Mammary epithelial cell (primary cell): ENCODE measurements around the gene MTFR2.

Experiments
- EZH2 ChIP-seq: IDR thresholded peaks from 2 replicates; pipeline ENCODE4 v1.6.1; 2012; ENCODE audit warnings: low read length, inconsistent platforms, borderline replicate concordance
- TF ChIP-seq, protein P1 (sequence below), 2 donors: IDR thresholded peaks in 1 of 2; conservative IDR thresholded peaks in 1 of 2; 2 replicates each; pipeline ENCODE4 v1.5.1; 2011 to 2012; ENCODE audit warnings: inconsistent platforms in 2 of 2, low read length in 2 of 2, mild to moderate bottlenecking in 2 of 2, control low read depth in 1 of 2, low read depth in 1 of 2; ENCODE audit not compliant: insufficient read depth in 1 of 2; ENCODE audit errors: extremely low read depth in 1 of 2

DNA sequence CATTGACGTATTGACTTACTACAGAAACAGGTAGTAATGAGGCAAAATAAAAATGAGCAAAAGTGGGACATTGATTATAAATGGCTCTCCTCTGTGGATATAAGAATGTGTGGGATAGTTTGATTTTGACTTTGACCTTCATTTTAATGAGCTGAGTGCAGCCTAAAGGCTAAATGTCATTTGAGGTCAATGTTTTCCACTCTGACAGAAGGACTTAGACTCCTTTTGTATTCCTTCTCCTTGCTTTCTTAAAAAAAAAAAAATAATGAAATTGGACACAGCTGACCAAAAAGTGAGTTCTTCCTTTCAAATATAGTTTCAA, 68.6 kb downstream of the MTFR2 start:
- TF ChIP-seq, protein P1, sequence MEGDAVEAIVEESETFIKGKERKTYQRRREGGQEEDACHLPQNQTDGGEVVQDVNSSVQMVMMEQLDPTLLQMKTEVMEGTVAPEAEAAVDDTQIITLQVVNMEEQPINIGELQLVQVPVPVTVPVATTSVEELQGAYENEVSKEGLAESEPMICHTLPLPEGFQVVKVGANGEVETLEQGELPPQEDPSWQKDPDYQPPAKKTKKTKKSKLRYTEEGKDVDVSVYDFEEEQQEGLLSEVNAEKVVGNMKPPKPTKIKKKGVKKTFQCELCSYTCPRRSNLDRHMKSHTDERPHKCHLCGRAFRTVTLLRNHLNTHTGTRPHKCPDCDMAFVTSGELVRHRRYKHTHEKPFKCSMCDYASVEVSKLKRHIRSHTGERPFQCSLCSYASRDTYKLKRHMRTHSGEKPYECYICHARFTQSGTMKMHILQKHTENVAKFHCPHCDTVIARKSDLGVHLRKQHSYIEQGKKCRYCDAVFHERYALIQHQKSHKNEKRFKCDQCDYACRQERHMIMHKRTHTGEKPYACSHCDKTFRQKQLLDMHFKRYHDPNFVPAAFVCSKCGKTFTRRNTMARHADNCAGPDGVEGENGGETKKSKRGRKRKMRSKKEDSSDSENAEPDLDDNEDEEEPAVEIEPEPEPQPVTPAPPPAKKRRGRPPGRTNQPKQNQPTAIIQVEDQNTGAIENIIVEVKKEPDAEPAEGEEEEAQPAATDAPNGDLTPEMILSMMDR (conservative IDR thresholded peaks at IDR 0.05 in 1 of 2, IDR thresholded peaks at IDR 0.05 in 1 of 2; ENCODE audit: extremely low read depth in 1 of 2, insufficient read depth in 1 of 2, low read depth in 1 of 2, low read length in 2 of 2) = no peak
- TF ChIP-seq EZH2 = no peak
